Uterus (tissue), 2 donors: ENCODE results near the gene SCFD2.

Source experiments
- CTCF ChIP-seq, 4 experiments: fragments of 200-600 bp in 2 of 4; fragments of 450-650 bp in 2 of 4; sonication (generic) in 2 of 4; IDR thresholded peaks; one replicate each; pipeline ENCODE4 v1.5.1; 2016 to 2019; ENCODE audit warnings: antibody characterized with exemption in 4 of 4, mild to moderate bottlenecking in 2 of 4, moderate library complexity in 1 of 4
- POLR2A ChIP-seq, 2 donors: fragments of 450-650 bp; IDR thresholded peaks; one replicate each; pipeline ENCODE4 v1.6.1; 2016; ENCODE audit warnings: antibody characterized with exemption in 2 of 2, mild to moderate bottlenecking in 1 of 2, moderate library complexity in 1 of 2

- TF ChIP-seq CTCF (IDR thresholded peaks at IDR 0.05) = no peak
- no peak for TF ChIP-seq POLR2A (IDR thresholded peaks at IDR 0.05)
Measured at GRCh38 chr4:53161787-53162433, 204.0 kb downstream of the SCFD2 start.
